Measurements from ENCODE around the gene PLPP1. TPM values are rescaled to one million over a fixed set of nuclear protein-coding genes. Genes with fewer than 3 reads are reported as not detected.

Gene PLPP1
- total RNA-seq, 1 experiment from 2014 or later = 90.6 TPM

GRCh38 chr5:55409775-55410174, 125.0 kb downstream of the PLPP1 start:
- DNase-seq (ENCODE audit: low read depth) = no peak

GRCh38 chr5:55407984-55408383, 126.8 kb downstream of the PLPP1 start:
- DNase-seq (ENCODE audit: low read depth) = no peak

- DNase-seq (ENCODE audit: low read depth) = peak; percentile 42
Observed at GRCh38 chr5:55407059-55407684, 127.6 kb downstream of the PLPP1 start.

- DNase-seq (ENCODE audit: low read depth) = peak; percentile 12
Observed at GRCh38 chr5:55406292-55406691, 128.5 kb downstream of the PLPP1 start.

- DNase-seq (ENCODE audit: low read depth) = no peak
Observed at GRCh38 chr5:55402199-55402598, 132.6 kb downstream of the PLPP1 start.

GRCh38 chr5:55393501-55394175, 141.1 kb downstream of the PLPP1 start:
- DNase-seq (ENCODE audit: low read depth) = no peak

- no peak for DNase-seq (ENCODE audit: low read depth)
Observed at GRCh38 chr5:55392669-55393068, 142.1 kb downstream of the PLPP1 start.

- no peak for DNase-seq (ENCODE audit: low read depth)
Observed at GRCh38 chr5:55391707-55392106, 143.1 kb downstream of the PLPP1 start.

- DNase-seq (ENCODE audit: low read depth) = no peak
Observed at GRCh38 chr5:55387865-55388264, 146.9 kb downstream of the PLPP1 start.

GRCh38 chr5:55386356-55386755, 148.4 kb downstream of the PLPP1 start:
- DNase-seq (ENCODE audit: low read depth) = no peak

GRCh38 chr5:55385846-55386245, 148.9 kb downstream of the PLPP1 start:
- no peak for DNase-seq (ENCODE audit: low read depth)

GRCh38 chr5:55385227-55385626, 149.5 kb downstream of the PLPP1 start:
- DNase-seq (ENCODE audit: low read depth) = no peak

GRCh38 chr5:55384072-55384471, 150.7 kb downstream of the PLPP1 start:
- no peak for DNase-seq (ENCODE audit: low read depth)

GRCh38 chr5:55383254-55383653, 151.5 kb downstream of the PLPP1 start:
- no peak for DNase-seq (ENCODE audit: low read depth)

- DNase-seq (ENCODE audit: low read depth) = no peak
Observed at GRCh38 chr5:55377810-55378209, 157.0 kb downstream of the PLPP1 start.

Other genes with a start within 250 kb of the PLPP1 start
- gene DHX29, start 227.3 kb downstream of the PLPP1 start, total RNA-seq (2014; rRNA removed; shearing (Covaris generic)) = 26.1 and 28.7 TPM in 2 replicates
- 95.2 and 104 TPM in 2 replicates for gene MTREX, start 227.0 kb downstream of the PLPP1 start, total RNA-seq (2014; rRNA removed; shearing (Covaris generic))
- 19.2 and 21.4 TPM in 2 replicates for gene SLC38A9, start 177.4 kb upstream of the PLPP1 start, total RNA-seq (2014; rRNA removed; shearing (Covaris generic))
- gene DDX4, start 203.1 kb upstream of the PLPP1 start, total RNA-seq (2014; rRNA removed; shearing (Covaris generic)) = not detected in 2 replicates